Measurements from ENCODE around the gene LRP1. TPM values are rescaled to one million over a fixed set of nuclear protein-coding genes. Genes with fewer than 3 reads are reported as not detected.

LRP1 gene
- total and polyA plus RNA-seq, 2 of the 13 experiments (the other 11 are each of a cell fraction or from before 2014, with no cell fraction given), result 14.7 to 30.8 TPM

GRCh38 chr12:57213058-57213715 is 84.9 kb downstream of the LRP1 start (continued):
- TF ChIP-seq GFI1 (CRISPR knock-in tag; IDR thresholded peaks at IDR 0.05; ENCODE audit: borderline replicate concordance) (no peak), SMC3 (IDR thresholded peaks at IDR 0.05; ENCODE audit: low read length) (peak; percentile 21; the same call in 1 of the 2 replicates), ZNF761 (CRISPR knock-in tag; conservative IDR thresholded peaks at IDR 0.05) (no peak), ZNF232 (CRISPR knock-in tag; IDR thresholded peaks at IDR 0.05; ENCODE audit: borderline replicate concordance) (no peak), ZNF788 (CRISPR knock-in tag; IDR thresholded peaks at IDR 0.05; ENCODE audit: borderline replicate concordance) (peak; percentile 21; the same call in 1 of the 2 replicates), ZNF629 (CRISPR knock-in tag; conservative IDR thresholded peaks at IDR 0.05) (no peak), ZMYM4 (CRISPR knock-in tag; IDR thresholded peaks at IDR 0.05) (no peak), DNMT3B (CRISPR knock-in tag; conservative IDR thresholded peaks at IDR 0.05) (no peak), ASH2L (IDR thresholded peaks at IDR 0.05; ENCODE audit: insufficient read length, low read depth, low read length) (no peak), KLF6 (CRISPR knock-in tag; IDR thresholded peaks at IDR 0.05) (no peak), RBM22 (optimal IDR thresholded peaks at IDR 0.05; ENCODE audit: low read length) (peak; percentile 37), NR3C1 (CRISPR knock-in tag; IDR thresholded peaks at IDR 0.05) (no peak), PITX1 (CRISPR knock-in tag; IDR thresholded peaks at IDR 0.05) (no peak), TP53 (CRISPR knock-in tag; conservative IDR thresholded peaks at IDR 0.05) (no peak), HOXA9 (CRISPR knock-in tag; IDR thresholded peaks at IDR 0.05; ENCODE audit: borderline replicate concordance) (no peak), HNRNPL (IDR thresholded peaks at IDR 0.05; ENCODE audit: low read depth, low read length) (peak; percentile 92), ZNF776 (CRISPR knock-in tag; IDR thresholded peaks at IDR 0.05) (no peak)
- TF ChIP-seq, protein P1, sequence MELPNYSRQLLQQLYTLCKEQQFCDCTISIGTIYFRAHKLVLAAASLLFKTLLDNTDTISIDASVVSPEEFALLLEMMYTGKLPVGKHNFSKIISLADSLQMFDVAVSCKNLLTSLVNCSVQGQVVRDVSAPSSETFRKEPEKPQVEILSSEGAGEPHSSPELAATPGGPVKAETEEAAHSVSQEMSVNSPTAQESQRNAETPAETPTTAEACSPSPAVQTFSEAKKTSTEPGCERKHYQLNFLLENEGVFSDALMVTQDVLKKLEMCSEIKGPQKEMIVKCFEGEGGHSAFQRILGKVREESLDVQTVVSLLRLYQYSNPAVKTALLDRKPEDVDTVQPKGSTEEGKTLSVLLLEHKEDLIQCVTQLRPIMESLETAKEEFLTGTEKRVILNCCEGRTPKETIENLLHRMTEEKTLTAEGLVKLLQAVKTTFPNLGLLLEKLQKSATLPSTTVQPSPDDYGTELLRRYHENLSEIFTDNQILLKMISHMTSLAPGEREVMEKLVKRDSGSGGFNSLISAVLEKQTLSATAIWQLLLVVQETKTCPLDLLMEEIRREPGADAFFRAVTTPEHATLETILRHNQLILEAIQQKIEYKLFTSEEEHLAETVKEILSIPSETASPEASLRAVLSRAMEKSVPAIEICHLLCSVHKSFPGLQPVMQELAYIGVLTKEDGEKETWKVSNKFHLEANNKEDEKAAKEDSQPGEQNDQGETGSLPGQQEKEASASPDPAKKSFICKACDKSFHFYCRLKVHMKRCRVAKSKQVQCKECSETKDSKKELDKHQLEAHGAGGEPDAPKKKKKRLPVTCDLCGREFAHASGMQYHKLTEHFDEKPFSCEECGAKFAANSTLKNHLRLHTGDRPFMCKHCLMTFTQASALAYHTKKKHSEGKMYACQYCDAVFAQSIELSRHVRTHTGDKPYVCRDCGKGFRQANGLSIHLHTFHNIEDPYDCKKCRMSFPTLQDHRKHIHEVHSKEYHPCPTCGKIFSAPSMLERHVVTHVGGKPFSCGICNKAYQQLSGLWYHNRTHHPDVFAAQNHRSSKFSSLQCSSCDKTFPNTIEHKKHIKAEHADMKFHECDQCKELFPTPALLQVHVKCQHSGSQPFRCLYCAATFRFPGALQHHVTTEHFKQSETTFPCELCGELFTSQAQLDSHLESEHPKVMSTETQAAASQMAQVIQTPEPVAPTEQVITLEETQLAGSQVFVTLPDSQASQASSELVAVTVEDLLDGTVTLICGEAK (IDR thresholded peaks at IDR 0.05), result peak; percentile 51; the same call in 1 of the 2 replicates
- TF ChIP-seq, protein P1 (CRISPR knock-in tag; IDR thresholded peaks at IDR 0.05), result no peak
- TF ChIP-seq, protein P2, sequence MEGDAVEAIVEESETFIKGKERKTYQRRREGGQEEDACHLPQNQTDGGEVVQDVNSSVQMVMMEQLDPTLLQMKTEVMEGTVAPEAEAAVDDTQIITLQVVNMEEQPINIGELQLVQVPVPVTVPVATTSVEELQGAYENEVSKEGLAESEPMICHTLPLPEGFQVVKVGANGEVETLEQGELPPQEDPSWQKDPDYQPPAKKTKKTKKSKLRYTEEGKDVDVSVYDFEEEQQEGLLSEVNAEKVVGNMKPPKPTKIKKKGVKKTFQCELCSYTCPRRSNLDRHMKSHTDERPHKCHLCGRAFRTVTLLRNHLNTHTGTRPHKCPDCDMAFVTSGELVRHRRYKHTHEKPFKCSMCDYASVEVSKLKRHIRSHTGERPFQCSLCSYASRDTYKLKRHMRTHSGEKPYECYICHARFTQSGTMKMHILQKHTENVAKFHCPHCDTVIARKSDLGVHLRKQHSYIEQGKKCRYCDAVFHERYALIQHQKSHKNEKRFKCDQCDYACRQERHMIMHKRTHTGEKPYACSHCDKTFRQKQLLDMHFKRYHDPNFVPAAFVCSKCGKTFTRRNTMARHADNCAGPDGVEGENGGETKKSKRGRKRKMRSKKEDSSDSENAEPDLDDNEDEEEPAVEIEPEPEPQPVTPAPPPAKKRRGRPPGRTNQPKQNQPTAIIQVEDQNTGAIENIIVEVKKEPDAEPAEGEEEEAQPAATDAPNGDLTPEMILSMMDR (CRISPR knock-in tag; IDR thresholded peaks at IDR 0.05), result peak; percentile 84

All from HepG2 (cell line).